B cell (primary cell): ENCODE data around the gene EIPR1. TPM values are rescaled to one million over a fixed set of nuclear protein-coding genes. Genes with fewer than 3 reads are reported as not detected.

Experiments used
- ATAC-seq: fragments of 200-7000 bp; cut with Tn5 transposase; one replicate; pipeline ENCODE4 v1.10.0; 2021; ENCODE audit warnings: low read depth, mild to moderate bottlenecking, moderate number of reproducible peaks, moderate library complexity
- CTCF ChIA-PET: fragments of 350-600 bp; sonication (Branson Sonifier 250); formaldehyde crosslinking; loops from one replicate; lab custom pipeline; 2021; ENCODE audit warnings: antibody characterized with exemption, inconsistent platforms; lab: Charles Lee
- POLR2A ChIA-PET: fragments of 350-600 bp; sonication (Branson Sonifier 250); formaldehyde crosslinking; loops from one replicate; lab custom pipeline; 2021; ENCODE audit warnings: antibody characterized with exemption; lab: Charles Lee
- DNase-seq: peaks from one replicate; pipeline ENCODE4 v3.0.0; 2013
- H2AFZ ChIP-seq: 2 replicates; pipeline ENCODE4 v1.6.1; 2012; ENCODE audit warnings: mild to moderate bottlenecking, low read depth, low read length; ENCODE audit not compliant: insufficient read depth, poor library complexity, severe bottlenecking
- H3K27ac ChIP-seq, 2 donors: 1 replicate in 1 of 2; 2 replicates in 1 of 2; pipeline ENCODE4 v1.5.1; 2012 to 2013; ENCODE audit warnings: low read length in 2 of 2, mild to moderate bottlenecking in 2 of 2, moderate library complexity in 1 of 2
- H3K27me3 ChIP-seq, 4 experiments: fragments of 200-600 bp in 1 of 4; sonication (generic) in 1 of 4; replicated peaks in 1 of 4; 1 replicate in 2 of 4; 2 replicates in 2 of 4; pipeline versions ENCODE4 v1.6.1 to v1.7.0; 2013 to 2016; ENCODE audit warnings: low read length in 3 of 4, mild to moderate bottlenecking in 2 of 4, mixed read lengths in 1 of 4, moderate library complexity in 1 of 4; ENCODE audit not compliant: insufficient read depth in 4 of 4, control insufficient read depth in 3 of 4; ENCODE audit errors: control extremely low read depth in 1 of 4
- H3K36me3 ChIP-seq, 2 experiments: replicated peaks in 1 of 2; 1 replicate in 1 of 2; 2 replicates in 1 of 2; pipeline versions ENCODE4 v1.6.1 to v1.7.1; 2013; ENCODE audit warnings: low read length in 1 of 2; ENCODE audit not compliant: insufficient read depth in 2 of 2, control insufficient read depth in 1 of 2; ENCODE audit errors: control extremely low read depth in 1 of 2, extremely low read depth in 1 of 2
- H3K4me1 ChIP-seq, 2 donors: fragments of 200-600 bp in 1 of 2; sonication (generic) in 1 of 2; 1 replicate in 1 of 2; 2 replicates in 1 of 2; pipeline versions ENCODE4 v1.5.1 to v1.6.1; 2013 to 2017; ENCODE audit warnings: low read length in 2 of 2; ENCODE audit not compliant: control insufficient read depth in 2 of 2, insufficient read depth in 2 of 2
- H3K4me2 ChIP-seq: replicated peaks from 2 replicates; pipeline ENCODE3; 2012; ENCODE audit warnings: mild to moderate bottlenecking, low read depth, low read length; ENCODE audit not compliant: poor library complexity, severe bottlenecking
- H3K4me3 ChIP-seq, 5 experiments: fragments of 200-600 bp in 1 of 5; sonication (generic) in 1 of 5; 1 replicate in 3 of 5; 2 replicates in 2 of 5; pipeline versions ENCODE4 v1.5.1 to v1.7.0; 2011 to 2016; ENCODE audit warnings: low read length in 4 of 5, mild to moderate bottlenecking in 4 of 5, low read depth in 2 of 5, control low read depth in 1 of 5, moderate library complexity in 1 of 5; ENCODE audit not compliant: insufficient read depth in 1 of 5; ENCODE audit errors: control extremely low read depth in 1 of 5, extremely low read depth in 1 of 5
- H3K79me2 ChIP-seq: fragments of 200-600 bp; sonication (generic); one replicate; pipeline ENCODE4 v1.6.0; 2016; ENCODE audit warnings: low read length; ENCODE audit not compliant: control insufficient read depth, insufficient read depth
- H3K9ac ChIP-seq: fragments of 200-600 bp; sonication (generic); 2 replicates; pipeline ENCODE4 v1.6.1; 2017; ENCODE audit warnings: mild to moderate bottlenecking, low read length, moderate library complexity
- H3K9me3 ChIP-seq, 3 donors: one replicate each; pipeline versions ENCODE4 v1.6.1 to v1.7.1; 2013; ENCODE audit warnings: low read length in 2 of 3; ENCODE audit not compliant: control insufficient read depth in 2 of 3, insufficient read depth in 1 of 3; ENCODE audit errors: control extremely low read depth in 1 of 3
- H4K20me1 ChIP-seq: 2 replicates; pipeline ENCODE4 v1.6.0; 2012; ENCODE audit warnings: mild to moderate bottlenecking, low read length; ENCODE audit not compliant: insufficient read depth, control insufficient read depth, poor library complexity, severe bottlenecking
- H3K27ac Mint-ChIP-seq: one replicate; pipeline ENCODE4 v1.8.0; 2021; ENCODE audit warnings: mixed read lengths
- H3K27me3 Mint-ChIP-seq: one replicate; pipeline ENCODE4 v1.8.0; 2021; ENCODE audit warnings: mixed read lengths
- H3K4me1 Mint-ChIP-seq: one replicate; pipeline ENCODE4 v1.8.0; 2021; ENCODE audit warnings: mixed read lengths
- H3K4me3 Mint-ChIP-seq: one replicate; pipeline ENCODE4 v1.8.0; 2021; ENCODE audit warnings: mixed read lengths
- H3K9me3 Mint-ChIP-seq: one replicate; pipeline ENCODE4 v1.8.0; 2022; ENCODE audit warnings: mixed read lengths; ENCODE audit not compliant: insufficient read depth
- EZH2 ChIP-seq: IDR thresholded peaks from 2 replicates; pipeline ENCODE4 v1.6.1; 2012; ENCODE audit warnings: borderline replicate concordance, low read depth, mild to moderate bottlenecking, moderate library complexity, low read length; ENCODE audit not compliant: insufficient read depth, poor library complexity, severe bottlenecking
- WGBS: methylation state at CpG from one replicate; pipeline ENCODE4 v1.1.5; 2013; ENCODE audit warnings: missing lambda C conversion rate; ENCODE audit not compliant: insufficient coverage; 5-methylcytosine and 5-hydroxymethylcytosine counted together
- intact Hi-C: fragments of 100-400 bp; cut with micrococcal nuclease; formaldehyde crosslinking; loops from one replicate; pipeline ENCODE4 v1.10.0; 2022
- polyA plus RNA-seq: library from polyadenylated mRNA; depleted of rRNA; stranded (reverse); fragments of >200 nt; gene quantifications from 2 replicates; pipeline ENCODE4 v1.2.3, GENCODE V29; 2012
- total RNA-seq, 2 donors: library from RNA; stranded (reverse); fragments of 120-200 nt in 1 of 2; gene quantifications; 1 replicate in 1 of 2; 2 replicates in 1 of 2; pipeline versions ENCODE4 v1.2.3 to v1.2.4, GENCODE V29; 2013 to 2022
- TF ChIP-seq, protein P1 (sequence below): fragments of 200-600 bp; IDR thresholded peaks from one replicate; pipeline ENCODE4 v1.8.0; 2022; ENCODE audit warnings: antibody characterized with exemption, mild to moderate bottlenecking

The EIPR1 gene
- total and polyA plus RNA-seq, 2 donors (not counting 1 experiment from before 2014, with no cell fraction given) = 31.8 to 37.0 TPM

- H3K36me3 ChIP-seq = peaks cover 0 to 16% of the 10 kb centered on the region in 2 experiments
- 98% methylated on average over 25 of the region's 26 CpGs for WGBS
- H3K27ac ChIP-seq = no peak overlapping the region
- no peaks in the 10 kb centered on the region for H3K4me1 Mint-ChIP-seq
- peaks cover 0 to 10% (median 0%) of the 10 kb centered on the region in 3 donors for H3K9me3 ChIP-seq
- no peak overlapping the region for H2AFZ ChIP-seq
- H4K20me1 ChIP-seq = peaks cover 25% of the 10 kb centered on the region
- intact Hi-C loops = no loop called here
- no peak overlapping the region for H3K4me3 Mint-ChIP-seq
- H3K9ac ChIP-seq = no peak overlapping the region
- no peak overlapping the region for H3K4me2 ChIP-seq
- H3K27me3 Mint-ChIP-seq = no peaks in the 10 kb centered on the region
- no peak overlapping the region for H3K4me3 ChIP-seq
- H3K4me1 ChIP-seq = no peaks in the 10 kb centered on the region
- POLR2A ChIA-PET = no interaction called here
- no peak for ATAC-seq
- H3K27ac Mint-ChIP-seq = no peak overlapping the region
- CTCF ChIA-PET = no interaction called here
- TF ChIP-seq, protein P1, sequence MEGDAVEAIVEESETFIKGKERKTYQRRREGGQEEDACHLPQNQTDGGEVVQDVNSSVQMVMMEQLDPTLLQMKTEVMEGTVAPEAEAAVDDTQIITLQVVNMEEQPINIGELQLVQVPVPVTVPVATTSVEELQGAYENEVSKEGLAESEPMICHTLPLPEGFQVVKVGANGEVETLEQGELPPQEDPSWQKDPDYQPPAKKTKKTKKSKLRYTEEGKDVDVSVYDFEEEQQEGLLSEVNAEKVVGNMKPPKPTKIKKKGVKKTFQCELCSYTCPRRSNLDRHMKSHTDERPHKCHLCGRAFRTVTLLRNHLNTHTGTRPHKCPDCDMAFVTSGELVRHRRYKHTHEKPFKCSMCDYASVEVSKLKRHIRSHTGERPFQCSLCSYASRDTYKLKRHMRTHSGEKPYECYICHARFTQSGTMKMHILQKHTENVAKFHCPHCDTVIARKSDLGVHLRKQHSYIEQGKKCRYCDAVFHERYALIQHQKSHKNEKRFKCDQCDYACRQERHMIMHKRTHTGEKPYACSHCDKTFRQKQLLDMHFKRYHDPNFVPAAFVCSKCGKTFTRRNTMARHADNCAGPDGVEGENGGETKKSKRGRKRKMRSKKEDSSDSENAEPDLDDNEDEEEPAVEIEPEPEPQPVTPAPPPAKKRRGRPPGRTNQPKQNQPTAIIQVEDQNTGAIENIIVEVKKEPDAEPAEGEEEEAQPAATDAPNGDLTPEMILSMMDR = no peak
- no peak for TF ChIP-seq EZH2
- peaks cover 26% of the 10 kb centered on the region for H3K79me2 ChIP-seq
- no peaks in the 10 kb centered on the region for H3K9me3 Mint-ChIP-seq
- H3K27me3 ChIP-seq = no peaks in the 10 kb centered on the region
- DNase-seq = no peak
Observed at GRCh38 chr2:3319745-3320566, 57.7 kb downstream of the EIPR1 start.

DNA sequence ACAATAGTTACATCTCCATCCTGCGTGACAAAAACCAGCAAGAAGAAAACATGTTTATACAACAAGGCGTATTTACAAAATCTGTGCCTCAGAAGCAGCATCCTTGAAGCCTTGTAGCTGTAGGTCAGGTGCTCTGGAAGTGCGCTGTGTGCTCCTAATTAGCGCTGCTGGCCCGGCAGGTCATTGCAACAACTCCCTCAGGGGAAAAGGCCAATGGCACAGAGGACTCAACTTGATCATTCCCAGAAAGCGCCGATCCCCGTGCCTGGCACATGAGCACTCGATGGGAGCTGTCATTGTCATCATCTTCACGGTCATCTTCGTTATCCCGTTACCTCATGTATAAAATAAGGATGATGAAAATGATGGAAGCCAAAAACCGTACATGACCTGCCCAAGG lies 58.5 kb downstream of the EIPR1 start:
- intact Hi-C loops = no loop called here
- ChIA-PET POLR2A (no interaction called here), CTCF (no interaction called here)
- H3K4me1 Mint-ChIP-seq = no peaks in the 10 kb centered on the region
- no peaks in the 10 kb centered on the region for H3K27me3 Mint-ChIP-seq
- no peak overlapping the region for H3K9ac ChIP-seq
- DNase-seq (no peak), ATAC-seq (no peak)
- TF ChIP-seq, protein P1 = no peak
- no peak for TF ChIP-seq EZH2
- peaks cover 30% of the 10 kb centered on the region for H3K79me2 ChIP-seq
- no peaks in the 10 kb centered on the region for H3K4me1 ChIP-seq
- no peak overlapping the region for H3K4me3 ChIP-seq
- WGBS = over 99% methylated on average over 13 of the region's 13 CpGs
- no peak overlapping the region for H3K4me3 Mint-ChIP-seq
- H3K9me3 Mint-ChIP-seq = no peaks in the 10 kb centered on the region
- peaks cover 0 to 10% (median 0%) of the 10 kb centered on the region in 3 donors for H3K9me3 ChIP-seq
- H3K27ac ChIP-seq = no peak overlapping the region
- no peaks in the 10 kb centered on the region for H3K27me3 ChIP-seq
- H3K36me3 ChIP-seq = peaks cover 0 to 15% of the 10 kb centered on the region in 2 experiments
- peaks cover 25% of the 10 kb centered on the region for H4K20me1 ChIP-seq
- no peak overlapping the region for H3K27ac Mint-ChIP-seq
- H2AFZ ChIP-seq = no peak overlapping the region
- no peak overlapping the region for H3K4me2 ChIP-seq
